PFSK-1 (cell line): Measurements from ENCODE around the gene SYNPO2L.

Experiments used
- FOXP2 ChIP-seq: optimal IDR thresholded peaks from 2 replicates; pipeline ENCODE3; 2011; ENCODE audit warnings: borderline replicate concordance, control low read depth, inconsistent platforms; ENCODE audit not compliant: insufficient read depth; ENCODE audit errors: extremely low read length, extremely low read depth
- POLR2AphosphoS5 ChIP-seq: IDR thresholded peaks from 2 replicates; pipeline ENCODE4 v1.6.1; 2012; ENCODE audit warnings: low read depth, mild to moderate bottlenecking, control low read depth, low read length, moderate library complexity
- REST ChIP-seq, 2 experiments: IDR thresholded peaks; 2 replicates each; pipeline versions ENCODE4 v1.6.1 to v1.8.0; 2011 to 2012; ENCODE audit warnings: low read depth in 2 of 2, low read length in 2 of 2, control low read depth in 1 of 2, inconsistent platforms in 1 of 2, mild to moderate bottlenecking in 1 of 2, moderate library complexity in 1 of 2; ENCODE audit not compliant: insufficient read depth in 1 of 2
- SIN3A ChIP-seq: IDR thresholded peaks from 2 replicates; pipeline ENCODE4 v1.6.1; 2012; ENCODE audit warnings: mild to moderate bottlenecking, low read length, moderate library complexity, borderline replicate concordance; ENCODE audit not compliant: insufficient read depth
- TAF1 ChIP-seq: IDR thresholded peaks from 2 replicates; pipeline ENCODE4 v1.6.1; 2012; ENCODE audit warnings: low read length, control low read depth, borderline replicate concordance; ENCODE audit not compliant: insufficient read depth

Gene SYNPO2L

GRCh38 chr10:73627300-73627699 lies 28.5 kb downstream of the SYNPO2L start:
- TF ChIP-seq SIN3A (no peak), REST (IDR thresholded peaks at IDR 0.05; ENCODE audit: insufficient read depth in 1 of 2, low read depth in 2 of 2, low read length in 2 of 2) (no peak), POLR2AphosphoS5 (no peak), TAF1 (no peak), FOXP2 (no peak)

- TF ChIP-seq SIN3A (peak; percentile 95), POLR2AphosphoS5 (peak; percentile 89), TAF1 (peak; percentile 81), REST (IDR thresholded peaks at IDR 0.05; ENCODE audit: insufficient read depth in 1 of 2, low read depth in 2 of 2, low read length in 2 of 2) (0 out of 4 replicates have a peak, but pooled peaks of 1 of the 2 experiments have one; percentile 5), FOXP2 (peak; percentile 77)
Measured at GRCh38 chr10:73625884-73626752, 29.7 kb downstream of the SYNPO2L start.

- TF ChIP-seq REST (IDR thresholded peaks at IDR 0.05; ENCODE audit: insufficient read depth in 1 of 2, low read depth in 2 of 2, low read length in 2 of 2) (no peak), TAF1 (no peak), SIN3A (no peak), FOXP2 (no peak), POLR2AphosphoS5 (no peak)
Measured at GRCh38 chr10:73625004-73625883, 30.6 kb downstream of the SYNPO2L start.

- no peak for TF ChIP-seq TAF1
- TF ChIP-seq REST (IDR thresholded peaks at IDR 0.05; ENCODE audit: insufficient read depth in 1 of 2, low read depth in 2 of 2, low read length in 2 of 2), result no peak
- no peak for TF ChIP-seq SIN3A
- TF ChIP-seq POLR2AphosphoS5, result no peak
- no peak for TF ChIP-seq FOXP2
Measured at GRCh38 chr10:73623056-73623455, 32.8 kb downstream of the SYNPO2L start.
